Neuronal stem cell (in vitro differentiated cells): Measurements from ENCODE around the gene EBPL.

ENCODE experiments used
- DNase-seq: peaks from one replicate; pipeline ENCODE4 v3.0.0-alpha.2; 2013; ENCODE audit warnings: low spot score
- H2AFZ ChIP-seq: one replicate; pipeline ENCODE4 v1.6.1; 2013; ENCODE audit warnings: mild to moderate bottlenecking, low read length, inconsistent platforms
- H2AK5ac ChIP-seq: 2 replicates; pipeline ENCODE4 v1.6.1; 2013; ENCODE audit warnings: low read depth, mild to moderate bottlenecking, inconsistent platforms, low read length, moderate library complexity, mixed read lengths
- H2BK120ac ChIP-seq: 2 replicates; pipeline ENCODE4 v1.6.1; 2013; ENCODE audit warnings: low read depth, mild to moderate bottlenecking, inconsistent platforms, low read length, moderate library complexity, mixed read lengths
- H2BK12ac ChIP-seq: one replicate; pipeline ENCODE4 v1.6.1; 2013; ENCODE audit warnings: low read length, inconsistent platforms
- H2BK15ac ChIP-seq: 2 replicates; pipeline ENCODE4 v1.6.1; 2013; ENCODE audit warnings: mild to moderate bottlenecking, low read length, inconsistent platforms, mixed read lengths
- H2BK5ac ChIP-seq: one replicate; pipeline ENCODE4 v1.6.1; 2013; ENCODE audit warnings: inconsistent platforms, mild to moderate bottlenecking, low read length, moderate library complexity
- H3K14ac ChIP-seq: one replicate; pipeline ENCODE4 v1.6.1; 2013; ENCODE audit warnings: low read length, inconsistent platforms
- H3K18ac ChIP-seq: 2 replicates; pipeline ENCODE4 v1.6.1; 2013; ENCODE audit warnings: low read length, inconsistent platforms
- H3K23ac ChIP-seq: 2 replicates; pipeline ENCODE4 v1.6.1; 2013; ENCODE audit warnings: low read depth, mild to moderate bottlenecking, mixed read lengths, low read length, inconsistent platforms; ENCODE audit not compliant: poor library complexity
- H3K27ac ChIP-seq: replicated peaks from 3 replicates; pipeline ENCODE4 v1.5.1; 2013; ENCODE audit warnings: low read length, inconsistent platforms
- H3K27me3 ChIP-seq, 3 experiments: 2 replicates each; pipeline ENCODE4 v1.6.1; 2013; ENCODE audit warnings: low read length in 3 of 3, mild to moderate bottlenecking in 2 of 3, inconsistent platforms in 1 of 3, low read depth in 1 of 3, mixed read lengths in 1 of 3, moderate library complexity in 1 of 3; ENCODE audit not compliant: control insufficient read depth in 3 of 3, insufficient read depth in 3 of 3
- H3K36me3 ChIP-seq, 2 donors: replicated peaks in 1 of 2; 2 replicates each; pipeline ENCODE4 v1.6.1; 2013; ENCODE audit warnings: low read length in 2 of 2; ENCODE audit not compliant: control insufficient read depth in 2 of 2, insufficient read depth in 2 of 2
- H3K4ac ChIP-seq: 2 replicates; pipeline ENCODE4 v1.6.1; 2013; ENCODE audit warnings: inconsistent platforms, mild to moderate bottlenecking, low read length, moderate library complexity
- H3K4me1 ChIP-seq, 2 donors: 1 replicate in 1 of 2; 2 replicates in 1 of 2; pipeline ENCODE4 v1.6.1; 2013; ENCODE audit warnings: low read length in 2 of 2, low read depth in 1 of 2; ENCODE audit not compliant: control insufficient read depth in 2 of 2, insufficient read depth in 1 of 2
- H3K4me2 ChIP-seq: one replicate; pipeline ENCODE4 v1.6.1; 2013; ENCODE audit warnings: mild to moderate bottlenecking, low read length, inconsistent platforms; ENCODE audit not compliant: insufficient read depth, poor library complexity, severe bottlenecking
- H3K4me3 ChIP-seq, 2 donors: 2 replicates each; pipeline ENCODE4 v1.5.1; 2013; ENCODE audit warnings: low read length in 2 of 2, mild to moderate bottlenecking in 2 of 2, inconsistent platforms in 1 of 2, moderate library complexity in 1 of 2
- H3K79me1 ChIP-seq: one replicate; pipeline ENCODE4 v1.6.1; 2013; ENCODE audit warnings: low read depth, mild to moderate bottlenecking, inconsistent platforms, low read length, moderate library complexity
- H3K9ac ChIP-seq: one replicate; pipeline ENCODE4 v1.6.1; 2013; ENCODE audit warnings: mild to moderate bottlenecking, low read depth, low read length, inconsistent platforms; ENCODE audit not compliant: poor library complexity
- H3K9me3 ChIP-seq, 2 donors: replicated peaks in 1 of 2; 2 replicates each; pipeline versions ENCODE3 to v1.6.1; 2013; ENCODE audit warnings: low read length in 2 of 2, mild to moderate bottlenecking in 2 of 2, inconsistent platforms in 1 of 2, low read depth in 1 of 2, mixed read lengths in 1 of 2, moderate library complexity in 1 of 2; ENCODE audit not compliant: control insufficient read depth in 2 of 2, insufficient read depth in 1 of 2
- H4K8ac ChIP-seq: one replicate; pipeline ENCODE4 v1.6.1; 2013; ENCODE audit warnings: low read depth, mild to moderate bottlenecking, inconsistent platforms, low read length, moderate library complexity
- H4K91ac ChIP-seq: one replicate; pipeline ENCODE4 v1.6.1; 2013; ENCODE audit warnings: low read length, low read depth, mild to moderate bottlenecking, inconsistent platforms; ENCODE audit not compliant: poor library complexity
- WGBS, 2 donors: extraction: QIAGEN DNeasy Blood & Tissue Kit; methylation state at CpG; one replicate each; pipeline ENCODE4 v1.1.7; 2013; ENCODE audit warnings: missing lambda C conversion rate in 2 of 2, mixed read lengths in 1 of 2; ENCODE audit not compliant: insufficient read length in 2 of 2, insufficient replicate concordance in 1 of 2; ENCODE audit errors: extremely low coverage in 2 of 2; 5-methylcytosine and 5-hydroxymethylcytosine counted together

EBPL gene

GRCh38 chr13:49625392-49626079, 65.8 kb downstream of the EBPL start:
- Histone ChIP-seq H3K9ac (peak overlapping the region; percentile 30), H3K27ac (no peak overlapping the region), H4K91ac (no peak overlapping the region), H2AFZ (peak overlapping the region; percentile 71), H2BK15ac (peak overlapping the region; percentile 10), H3K4ac (no peak overlapping the region), H3K79me1 (no peaks in the 10 kb centered on the region), H3K9me3 (no peaks in the 10 kb centered on the region), H3K4me1 (peaks cover 0 to 5% of the 10 kb centered on the region in 2 donors), H2AK5ac (peak overlapping the region; percentile 88), H4K8ac (no peak overlapping the region), H3K18ac (peak overlapping the region; percentile 31), H2BK12ac (no peak overlapping the region), H2BK5ac (peak overlapping the region; percentile 26), H3K23ac (no peak overlapping the region), H2BK120ac (no peak overlapping the region), H3K4me2 (no peak overlapping the region), H3K27me3 (no peaks in the 10 kb centered on the region), H3K14ac (no peak overlapping the region), H3K36me3 (no peaks in the 10 kb centered on the region), H3K4me3 (no peak overlapping the region)
- DNase-seq: no peak
- no CpG with 5 or more reads among the region's 12 CpGs for WGBS, 2 donors

GRCh38 chr13:49624229-49624628, 67.1 kb downstream of the EBPL start:
- H3K4me2 ChIP-seq: no peak overlapping the region
- H2AK5ac ChIP-seq: no peak overlapping the region
- H3K23ac ChIP-seq: no peak overlapping the region
- no peak overlapping the region for H3K9ac ChIP-seq
- H3K27me3 ChIP-seq: no peaks in the 10 kb centered on the region
- no peaks in the 10 kb centered on the region for H3K79me1 ChIP-seq
- H2BK12ac ChIP-seq: no peak overlapping the region
- H3K4me3 ChIP-seq: no peak overlapping the region
- WGBS, 2 donors: no CpG with 5 or more reads among the region's 6 CpGs
- H3K14ac ChIP-seq: no peak overlapping the region
- H3K27ac ChIP-seq: no peak overlapping the region
- no peak for DNase-seq
- no peaks in the 10 kb centered on the region for H3K36me3 ChIP-seq
- H2AFZ ChIP-seq: no peak overlapping the region
- no peak overlapping the region for H3K18ac ChIP-seq
- no peak overlapping the region for H4K8ac ChIP-seq
- no peak overlapping the region for H2BK15ac ChIP-seq
- H3K4ac ChIP-seq: no peak overlapping the region
- H3K9me3 ChIP-seq: no peaks in the 10 kb centered on the region
- no peak overlapping the region for H4K91ac ChIP-seq
- no peak overlapping the region for H2BK5ac ChIP-seq
- H2BK120ac ChIP-seq: no peak overlapping the region
- peaks cover 0 to 5% of the 10 kb centered on the region in 2 donors for H3K4me1 ChIP-seq

GRCh38 chr13:49622174-49622946, 68.9 kb downstream of the EBPL start:
- Histone ChIP-seq H3K27ac (no peak overlapping the region), H3K14ac (no peak overlapping the region), H2AFZ (no peak overlapping the region), H3K4me2 (no peak overlapping the region), H2BK5ac (no peak overlapping the region), H2BK12ac (no peak overlapping the region), H3K4me3 (no peak overlapping the region), H3K36me3 (no peaks in the 10 kb centered on the region), H2BK120ac (no peak overlapping the region), H2AK5ac (no peak overlapping the region), H2BK15ac (no peak overlapping the region), H4K8ac (no peak overlapping the region), H4K91ac (no peak overlapping the region), H3K23ac (no peak overlapping the region), H3K18ac (no peak overlapping the region), H3K9ac (no peak overlapping the region), H3K27me3 (no peaks in the 10 kb centered on the region), H3K9me3 (no peaks in the 10 kb centered on the region), H3K79me1 (no peaks in the 10 kb centered on the region), H3K4ac (no peak overlapping the region), H3K4me1 (peaks cover 4 to 8% of the 10 kb centered on the region in 2 donors)
- DNase-seq: no peak
- no CpG with 5 or more reads among the region's 11 CpGs for WGBS, 2 donors

- no peak for DNase-seq
- no CpG with 5 or more reads among the region's 22 CpGs for WGBS, 2 donors
Observed at GRCh38 chr13:49620170-49620621, 71.1 kb downstream of the EBPL start.

More at GRCh38 chr13:49620170-49620621, 71.1 kb downstream of the EBPL start:
- Histone ChIP-seq H3K4me3 (no peak overlapping the region), H3K36me3 (no peaks in the 10 kb centered on the region), H3K9ac (no peak overlapping the region), H2BK5ac (no peak overlapping the region), H3K79me1 (no peaks in the 10 kb centered on the region), H2BK15ac (no peak overlapping the region), H3K18ac (no peak overlapping the region), H2BK12ac (no peak overlapping the region), H3K14ac (no peak overlapping the region), H3K4me2 (no peak overlapping the region), H2AK5ac (no peak overlapping the region), H3K23ac (no peak overlapping the region), H2BK120ac (no peak overlapping the region), H3K27me3 (no peaks in the 10 kb centered on the region), H3K4ac (no peak overlapping the region), H4K91ac (peak overlapping the region; percentile 38), H3K27ac (no peak overlapping the region), H4K8ac (no peak overlapping the region), H3K9me3 (no peaks in the 10 kb centered on the region), H3K4me1 (peaks cover 2 to 8% of the 10 kb centered on the region in 2 donors), H2AFZ (peak overlapping the region; percentile 51)
